K562 (cell line): ENCODE results near the gene ISG20L2. TPM values are rescaled to one million over a fixed set of nuclear protein-coding genes. Genes with fewer than 3 reads are reported as not detected.

Source experiments
- ATF6 ChIP-seq: sonication (generic); formaldehyde crosslinking; IDR thresholded peaks from 2 replicates; pipeline ENCODE4 v1.4.0; 2020; ENCODE audit warnings: mild to moderate bottlenecking, missing genetic modification reagents
- CBFA2T3 ChIP-seq: fragments of 450-650 bp; IDR thresholded peaks from 2 replicates; pipeline ENCODE4 v1.6.1; 2017
- KLF1 ChIP-seq: fragments of 450-650 bp; IDR thresholded peaks from 2 replicates; pipeline ENCODE4 v1.6.1; 2016; ENCODE audit warnings: missing genetic modification characterization, missing compliant biosample characterization
- NFE2L1 ChIP-seq: fragments of 450-650 bp; IDR thresholded peaks from 2 replicates; pipeline ENCODE4 v1.6.1; 2016; ENCODE audit warnings: missing genetic modification characterization, low read depth, mild to moderate bottlenecking, missing compliant biosample characterization, moderate library complexity, borderline replicate concordance
- NR3C1 ChIP-seq: sonication (generic); formaldehyde crosslinking; IDR thresholded peaks from 2 replicates; pipeline ENCODE4 v1.8.1; 2022; ENCODE audit warnings: missing genetic modification reagents
- POLR2A ChIP-seq: fragments of 450-650 bp; conservative IDR thresholded peaks from 2 replicates; pipeline ENCODE4 v1.6.1; 2016
- SAP30 ChIP-seq: fragments of 200-600 bp; sonication (generic); IDR thresholded peaks from 2 replicates; pipeline ENCODE4 v1.6.1; 2012; ENCODE audit warnings: borderline replicate concordance, low read depth, mild to moderate bottlenecking, moderate library complexity, low read length, control low read depth, inconsistent platforms; ENCODE audit not compliant: insufficient read depth, poor library complexity, severe bottlenecking
- SMARCC2 ChIP-seq: fragments of 450-650 bp; IDR thresholded peaks from 2 replicates; pipeline ENCODE4 v1.6.1; 2017; ENCODE audit warnings: antibody characterized with exemption, moderate library complexity, mild to moderate bottlenecking, low read depth
- TEAD1 ChIP-seq, 2 experiments: fragments of 450-650 bp in 1 of 2; sonication (generic) in 1 of 2; formaldehyde crosslinking; IDR thresholded peaks; 2 replicates each; pipeline versions ENCODE4 v1.4.0 to v1.8.0; 2020 to 2022; ENCODE audit warnings: mild to moderate bottlenecking in 2 of 2, missing genetic modification reagents in 1 of 2
- ZSCAN29 ChIP-seq: fragments of 450-650 bp; IDR thresholded peaks from 2 replicates; pipeline ENCODE4 v1.6.1; 2017
- polyA plus RNA-seq, 8 experiments: library from polyadenylated mRNA; depleted of rRNA in 4 of 8; stranded (reverse) in 5 of 8; unstranded in 3 of 8; fragments of >200 nt; fragmentation: Nextera tagmentation in 2 of 8; fragmentation: Illumina TruSeq in 1 of 8; extraction: Ambion mirVana in 2 of 8; extraction: Trizol in 1 of 8; gene quantifications; 2 replicates each; pipeline versions ENCODE4 v1.2.1 to v1.2.3, GENCODE V29; 2011 to 2014; ENCODE audit warnings: inconsistent platforms in 1 of 8, missing spikeins in 1 of 8
- total RNA-seq, 7 experiments: library from RNA; depleted of rRNA in 6 of 7; stranded (reverse); fragments of >200 nt in 6 of 7; fragmentation: Illumina TruSeq in 2 of 7; extraction: Trizol in 2 of 7; gene quantifications; 2 replicates each; pipeline versions ENCODE4 v1.2.1 to v1.2.3, GENCODE V29; 2011 to 2021; ENCODE audit warnings: low replicate concordance in 1 of 7
- TF ChIP-seq, protein P1 (sequence below), 2 experiments: fragments of 450-650 bp in 1 of 2; sonication (generic) in 1 of 2; formaldehyde crosslinking in 1 of 2; IDR thresholded peaks; 2 replicates each; pipeline versions ENCODE4 v1.7.1 to v1.9.0; 2016 to 2022; ENCODE audit warnings: inconsistent platforms in 1 of 2, mild to moderate bottlenecking in 1 of 2, missing genetic modification reagents in 1 of 2
- TF ChIP-seq, protein P2 (sequence below): fragments of 450-650 bp; formaldehyde crosslinking; IDR thresholded peaks from 2 replicates; pipeline ENCODE4 v1.4.0; 2022; ENCODE audit warnings: missing genetic modification characterization

ISG20L2 gene
- total and polyA plus RNA-seq, 9 of the 15 experiments (the other 6 are each of a cell fraction or from before 2014, with no cell fraction given) = 21.3 to 130 (median 50.3) TPM

- TF ChIP-seq ATF6 (CRISPR knock-in tag) (no peak), NR3C1 (no peak), KLF1 (tag) (no peak), NFE2L1 (no peak), SAP30 (peak; percentile 42), ZSCAN29 (no peak), POLR2A (peak; percentile 59), SMARCC2 (no peak), TEAD1 (CRISPR knock-in tag; IDR thresholded peaks at IDR 0.05) (no peak), CBFA2T3 (no peak)
- TF ChIP-seq, protein P1, sequence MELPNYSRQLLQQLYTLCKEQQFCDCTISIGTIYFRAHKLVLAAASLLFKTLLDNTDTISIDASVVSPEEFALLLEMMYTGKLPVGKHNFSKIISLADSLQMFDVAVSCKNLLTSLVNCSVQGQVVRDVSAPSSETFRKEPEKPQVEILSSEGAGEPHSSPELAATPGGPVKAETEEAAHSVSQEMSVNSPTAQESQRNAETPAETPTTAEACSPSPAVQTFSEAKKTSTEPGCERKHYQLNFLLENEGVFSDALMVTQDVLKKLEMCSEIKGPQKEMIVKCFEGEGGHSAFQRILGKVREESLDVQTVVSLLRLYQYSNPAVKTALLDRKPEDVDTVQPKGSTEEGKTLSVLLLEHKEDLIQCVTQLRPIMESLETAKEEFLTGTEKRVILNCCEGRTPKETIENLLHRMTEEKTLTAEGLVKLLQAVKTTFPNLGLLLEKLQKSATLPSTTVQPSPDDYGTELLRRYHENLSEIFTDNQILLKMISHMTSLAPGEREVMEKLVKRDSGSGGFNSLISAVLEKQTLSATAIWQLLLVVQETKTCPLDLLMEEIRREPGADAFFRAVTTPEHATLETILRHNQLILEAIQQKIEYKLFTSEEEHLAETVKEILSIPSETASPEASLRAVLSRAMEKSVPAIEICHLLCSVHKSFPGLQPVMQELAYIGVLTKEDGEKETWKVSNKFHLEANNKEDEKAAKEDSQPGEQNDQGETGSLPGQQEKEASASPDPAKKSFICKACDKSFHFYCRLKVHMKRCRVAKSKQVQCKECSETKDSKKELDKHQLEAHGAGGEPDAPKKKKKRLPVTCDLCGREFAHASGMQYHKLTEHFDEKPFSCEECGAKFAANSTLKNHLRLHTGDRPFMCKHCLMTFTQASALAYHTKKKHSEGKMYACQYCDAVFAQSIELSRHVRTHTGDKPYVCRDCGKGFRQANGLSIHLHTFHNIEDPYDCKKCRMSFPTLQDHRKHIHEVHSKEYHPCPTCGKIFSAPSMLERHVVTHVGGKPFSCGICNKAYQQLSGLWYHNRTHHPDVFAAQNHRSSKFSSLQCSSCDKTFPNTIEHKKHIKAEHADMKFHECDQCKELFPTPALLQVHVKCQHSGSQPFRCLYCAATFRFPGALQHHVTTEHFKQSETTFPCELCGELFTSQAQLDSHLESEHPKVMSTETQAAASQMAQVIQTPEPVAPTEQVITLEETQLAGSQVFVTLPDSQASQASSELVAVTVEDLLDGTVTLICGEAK (IDR thresholded peaks at IDR 0.05) = peak; percentile 87
- TF ChIP-seq, protein P1 (CRISPR knock-in tag; IDR thresholded peaks at IDR 0.05) = no peak
- TF ChIP-seq, protein P2, sequence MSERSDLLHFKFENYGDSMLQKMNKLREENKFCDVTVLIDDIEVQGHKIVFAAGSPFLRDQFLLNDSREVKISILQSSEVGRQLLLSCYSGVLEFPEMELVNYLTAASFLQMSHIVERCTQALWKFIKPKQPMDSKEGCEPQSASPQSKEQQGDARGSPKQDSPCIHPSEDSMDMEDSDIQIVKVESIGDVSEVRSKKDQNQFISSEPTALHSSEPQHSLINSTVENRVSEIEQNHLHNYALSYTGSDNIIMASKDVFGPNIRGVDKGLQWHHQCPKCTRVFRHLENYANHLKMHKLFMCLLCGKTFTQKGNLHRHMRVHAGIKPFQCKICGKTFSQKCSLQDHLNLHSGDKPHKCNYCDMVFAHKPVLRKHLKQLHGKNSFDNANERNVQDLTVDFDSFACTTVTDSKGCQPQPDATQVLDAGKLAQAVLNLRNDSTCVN (CRISPR knock-in tag) = no peak
Measured at GRCh38 chr1:156728599-156729462, at the start of gene ISG20L2 (continued).
